Hindlimb muscle (tissue), 1 donor: ENCODE results near the gene SGSM1. TPM values are rescaled to one million over a fixed set of nuclear protein-coding genes. Genes with fewer than 3 reads are reported as not detected.
A peak's percentile ranks its signal among the peaks of the same experiment; 100 is the strongest.

Experiments used
- DNase-seq: peaks from one replicate; pipeline ENCODE4 v3.0.0-alpha.2; 2013
- polyA plus RNA-seq: library from polyadenylated mRNA; unstranded; fragments of 120-200 nt; gene quantifications from one replicate; pipeline ENCODE4 v1.2.1, GENCODE V29; 2013; ENCODE audit not compliant: insufficient read length

The SGSM1 gene
- polyA plus RNA-seq, 1 donor = 0.19 TPM

DNA sequence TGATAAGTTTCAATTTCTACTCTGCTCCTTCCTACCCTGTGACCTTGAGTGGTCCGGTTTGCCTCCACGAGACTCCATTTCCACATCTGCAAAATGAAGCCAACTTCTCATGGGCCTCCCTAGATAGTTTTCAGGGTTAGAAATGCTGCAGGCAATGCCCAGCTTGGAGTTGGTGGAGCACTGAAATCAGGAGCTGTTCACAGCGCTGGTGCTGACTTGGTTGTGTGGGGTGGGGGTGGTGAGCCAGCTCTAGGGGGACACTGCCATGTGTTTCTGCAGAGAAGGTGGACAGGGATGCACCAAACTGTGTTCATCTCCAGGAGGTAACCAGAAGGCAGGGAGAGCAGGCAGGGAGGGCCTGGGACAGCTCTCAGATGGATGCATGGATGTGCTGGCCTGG lies 37.0 kb downstream of the SGSM1 start:
- no peak for DNase-seq

DNA sequence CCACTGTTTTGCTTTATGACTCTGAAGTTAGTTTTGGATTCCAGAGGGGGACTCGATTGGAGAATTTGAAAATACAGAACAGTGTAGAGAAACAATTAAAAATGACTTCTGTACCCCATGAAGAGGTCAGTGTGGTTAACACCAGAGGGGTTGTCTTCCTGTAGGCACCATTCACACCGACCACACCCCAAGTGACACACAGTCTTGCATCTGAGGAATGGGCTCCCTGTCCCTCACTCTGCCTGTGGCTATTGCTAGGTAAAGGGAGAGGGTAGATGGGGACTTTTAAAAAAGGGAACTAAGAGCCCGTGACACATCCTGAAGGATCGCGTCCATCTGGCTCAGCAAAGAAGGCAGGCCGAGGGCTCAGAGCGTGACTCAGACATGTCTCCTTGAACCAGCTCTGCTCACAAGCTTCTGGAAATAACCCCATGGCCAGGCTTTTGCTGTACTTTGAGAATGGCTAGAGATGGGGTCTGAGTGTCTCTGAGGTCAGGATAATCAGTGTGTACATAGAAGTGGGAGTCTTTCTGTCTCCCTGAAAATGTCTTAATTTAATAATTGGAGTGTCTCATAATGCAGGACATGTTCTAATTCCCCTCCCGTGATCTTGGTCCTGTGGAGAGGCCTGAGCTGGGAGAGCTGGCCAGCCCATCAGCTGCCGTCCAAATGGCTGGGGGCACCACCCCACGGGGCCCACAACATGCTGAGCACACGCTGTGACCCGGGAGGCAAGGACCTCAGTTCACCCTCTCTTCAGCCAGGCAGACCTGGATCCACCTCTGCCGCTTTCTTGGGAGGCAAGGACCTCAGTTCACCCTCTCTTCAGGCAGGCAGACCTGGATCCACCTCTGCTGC lies 39.3 kb downstream of the SGSM1 start:
- DNase-seq = no peak

DNA sequence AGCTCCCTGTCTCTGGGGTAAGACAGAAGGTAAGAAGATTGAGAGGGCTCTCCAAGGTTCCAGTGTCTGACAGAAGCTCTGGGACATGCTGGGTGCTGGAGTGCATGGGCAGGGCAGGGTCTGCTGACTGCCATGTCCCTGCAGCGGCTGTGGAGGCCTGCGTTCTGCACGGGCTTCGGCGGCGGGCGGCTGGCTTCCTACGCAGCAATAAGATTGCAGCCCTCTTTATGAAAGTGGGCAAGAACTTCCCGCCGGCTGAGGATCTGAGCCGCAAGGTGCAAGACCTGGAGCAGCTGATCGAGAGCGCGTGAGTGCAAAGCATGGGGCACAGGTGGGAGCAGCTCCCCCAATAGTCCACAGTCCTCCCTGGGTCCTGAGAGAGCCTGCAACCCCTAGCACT lies 41.5 kb downstream of the SGSM1 start:
- no peak for DNase-seq

DNA sequence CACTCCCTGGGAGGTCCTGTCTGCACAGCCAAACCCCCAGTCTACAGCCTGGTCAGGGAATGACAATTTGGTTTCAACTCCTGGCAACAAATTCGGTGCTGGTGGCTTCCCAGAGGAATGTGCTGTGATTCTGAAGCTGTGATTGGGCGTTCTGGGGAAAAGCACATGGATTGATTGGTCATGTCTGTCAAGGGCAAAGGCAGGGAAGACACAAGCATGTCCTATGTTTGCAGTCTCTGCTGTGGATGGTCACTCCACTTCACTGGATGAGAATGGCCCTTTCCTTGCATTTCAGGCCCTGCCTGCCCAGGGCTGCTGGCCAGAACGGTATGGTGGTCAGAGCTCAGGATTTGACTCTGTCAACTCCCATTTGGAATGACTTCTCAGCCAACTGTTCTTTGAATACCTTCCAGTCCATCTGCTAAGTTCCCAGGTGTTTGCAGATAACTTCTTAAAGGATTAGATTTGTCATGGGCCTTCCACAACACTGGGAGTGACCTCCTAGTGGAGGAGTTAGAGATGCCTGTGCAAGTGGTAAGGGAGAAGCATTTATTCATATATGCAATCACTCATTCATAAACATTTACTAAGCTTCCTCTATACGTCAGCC lies 42.7 kb downstream of the SGSM1 start:
- no peak for DNase-seq

DNA sequence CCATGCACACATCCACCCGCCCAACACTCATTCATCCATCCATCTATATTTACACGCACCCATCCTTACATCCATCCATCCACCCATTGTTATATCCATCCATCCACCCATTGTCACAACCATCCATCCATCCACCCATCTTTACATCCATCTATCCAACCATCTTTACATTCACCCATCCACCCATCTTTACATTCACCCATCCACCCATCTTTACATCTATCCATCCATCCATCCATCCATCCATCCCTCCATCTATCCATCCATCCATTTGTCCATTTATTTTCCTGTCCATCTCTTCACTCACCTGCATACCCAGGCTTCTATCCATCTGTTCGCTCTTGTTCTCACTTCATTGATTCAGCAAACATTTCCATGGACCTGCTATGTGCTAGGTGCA lies 49.8 kb downstream of the SGSM1 start:
- no peak for DNase-seq

DNA sequence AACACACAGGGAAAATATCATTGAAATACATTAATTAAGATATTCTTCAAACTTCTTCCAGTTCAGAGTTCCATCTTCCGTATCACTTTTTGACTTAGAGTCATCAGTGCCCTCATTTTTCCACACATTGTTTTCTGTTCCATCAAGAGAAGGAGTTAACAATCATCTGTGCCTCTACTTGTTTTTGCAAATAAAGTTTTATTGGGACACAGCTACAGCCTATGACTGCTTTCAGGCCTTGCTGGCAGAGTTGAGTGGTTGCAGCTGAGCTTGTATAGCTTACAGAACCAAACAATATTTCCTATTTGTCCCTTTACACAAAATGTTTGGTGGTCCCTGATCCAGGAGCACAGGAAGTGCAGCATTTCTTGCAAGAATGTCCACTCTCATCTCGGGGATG lies 51.6 kb downstream of the SGSM1 start:
- no peak for DNase-seq

DNA sequence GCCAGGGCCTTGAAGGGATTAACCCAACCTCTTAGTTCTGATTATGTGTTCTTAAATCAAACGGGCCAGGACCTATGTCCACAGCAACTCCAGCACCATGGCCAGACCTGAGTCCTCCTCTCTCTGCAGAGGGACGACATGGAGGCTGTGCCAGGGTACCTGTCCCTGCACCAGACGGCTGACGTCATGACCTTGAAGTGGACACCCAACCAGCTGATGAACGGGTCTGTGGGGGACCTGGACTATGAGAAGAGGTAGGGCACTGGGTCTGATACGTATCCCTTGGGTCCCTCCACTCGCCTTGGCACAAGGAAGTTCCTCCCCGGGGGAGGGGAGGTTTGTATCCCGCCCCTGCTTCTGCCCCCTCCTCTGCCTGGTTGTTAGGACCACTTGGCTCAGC lies 53.6 kb downstream of the SGSM1 start:
- DNase-seq = no peak

DNA sequence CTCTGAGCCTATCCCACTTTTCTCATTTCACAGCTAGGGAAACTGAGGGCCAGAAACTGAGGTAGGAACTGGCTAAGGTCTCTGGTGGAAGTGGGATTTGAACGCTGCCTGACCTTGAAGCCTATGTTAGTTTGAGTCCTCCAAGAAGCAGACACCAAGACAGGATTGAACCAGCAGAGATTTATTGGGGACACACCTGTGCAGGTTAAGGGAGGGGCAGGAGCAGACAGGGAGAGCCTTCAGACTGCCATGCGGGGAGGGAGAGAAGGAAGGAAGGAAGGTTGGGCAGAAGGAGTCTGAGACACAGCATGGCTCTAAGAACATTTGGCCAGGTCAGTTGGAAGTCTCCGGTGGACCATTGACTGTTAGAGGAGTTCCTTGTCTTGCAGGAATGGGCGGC lies 59.5 kb downstream of the SGSM1 start:
- DNase-seq = no peak

DNA sequence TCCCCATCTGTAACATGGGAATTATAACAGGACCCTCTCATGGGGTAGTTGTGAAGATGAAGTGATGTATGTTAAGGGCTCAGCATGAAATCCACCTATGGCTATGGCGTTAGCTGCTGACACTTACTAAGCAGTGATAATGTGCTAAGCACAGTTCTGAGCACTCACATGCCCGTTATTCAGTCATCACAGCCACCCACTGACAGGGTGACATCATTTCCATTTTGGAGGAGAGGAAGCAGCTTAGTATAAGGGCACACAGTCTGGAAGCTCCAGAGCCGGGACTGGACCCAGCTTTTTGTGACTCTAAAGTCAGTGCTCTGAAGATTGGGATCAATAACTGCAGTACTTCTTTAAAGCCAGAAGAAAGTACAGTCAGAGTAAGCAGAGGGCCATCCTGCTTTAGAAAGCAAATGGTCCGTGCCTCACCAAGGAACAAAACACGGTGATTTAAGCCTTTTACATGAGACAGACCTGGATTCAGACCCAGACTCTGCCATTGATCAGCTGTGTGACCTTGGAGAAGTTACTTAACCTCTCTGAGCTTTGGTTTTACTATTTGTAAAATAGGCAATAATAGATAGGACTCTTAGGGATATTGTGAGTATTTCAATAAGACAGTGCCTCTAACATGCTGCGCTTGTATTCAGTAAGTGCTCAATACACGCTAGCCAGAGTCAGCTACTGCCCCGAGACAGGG lies 61.5 kb downstream of the SGSM1 start:
- DNase-seq = no peak

DNA sequence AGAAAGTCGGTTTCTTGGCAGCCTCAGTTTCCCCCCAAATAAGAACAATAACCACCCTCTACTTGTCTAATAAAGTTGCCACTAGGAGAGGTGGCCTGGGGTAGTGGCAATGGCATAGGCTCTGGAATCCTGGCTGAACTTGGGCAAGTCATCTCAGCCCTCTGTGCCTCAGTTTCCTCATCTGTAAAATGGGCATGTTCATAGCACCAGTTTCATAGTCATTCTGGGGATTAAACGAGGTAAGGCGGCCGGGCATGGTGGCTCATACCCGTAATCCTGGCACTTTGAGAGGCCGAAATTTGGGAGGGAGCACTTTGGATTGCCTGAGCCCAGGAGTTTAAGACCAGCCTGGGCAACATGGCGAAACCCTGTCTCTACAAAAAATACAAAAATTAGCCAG lies 63.0 kb downstream of the SGSM1 start:
- no peak for DNase-seq

DNA sequence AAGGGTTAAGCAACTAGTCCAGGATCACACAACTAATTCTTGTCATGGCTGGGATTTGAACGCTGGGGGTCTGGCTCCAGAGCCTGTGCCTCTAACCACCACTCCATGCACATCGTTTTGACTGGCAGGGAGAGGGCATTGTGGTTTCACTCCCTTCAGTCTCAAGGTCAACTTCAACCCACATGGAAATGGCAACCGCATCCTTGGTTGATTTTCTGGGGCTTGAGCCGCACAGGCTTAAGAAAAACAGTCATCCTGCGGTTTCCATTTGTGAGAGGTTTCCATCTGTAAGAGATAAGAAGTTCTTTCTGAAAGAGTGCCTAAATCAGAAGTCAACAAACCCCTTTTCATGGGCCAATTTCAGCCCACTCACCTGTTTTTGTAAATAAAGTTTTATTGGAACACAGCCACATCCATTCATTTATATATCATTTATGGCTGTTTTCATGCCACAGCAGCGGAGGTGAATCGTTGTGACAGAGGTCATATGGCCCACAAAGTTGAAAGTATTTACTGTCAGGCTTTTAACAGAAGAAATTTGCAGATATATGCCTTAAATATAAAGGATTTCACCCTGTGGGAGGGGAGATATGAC lies 65.7 kb downstream of the SGSM1 start:
- DNase-seq = no peak

DNA sequence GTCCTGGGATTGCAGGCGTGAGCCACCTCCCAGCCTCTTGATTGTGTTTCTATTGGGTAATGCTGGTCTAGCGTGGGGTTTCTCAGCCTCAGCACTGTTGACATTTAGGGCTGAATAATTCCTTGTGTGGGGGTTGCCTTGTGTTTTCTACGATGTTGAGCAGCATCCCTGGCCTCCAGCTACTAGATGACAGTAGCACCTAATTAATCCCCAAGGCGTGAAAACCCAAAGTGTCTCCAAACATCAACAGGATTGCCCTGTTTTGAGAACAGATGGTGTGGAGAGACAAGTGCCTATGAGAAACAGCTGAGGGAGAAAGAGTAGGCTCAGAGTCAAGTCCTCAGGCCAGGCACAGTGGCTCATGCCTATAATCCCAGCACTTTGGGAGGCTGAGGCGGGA lies 67.2 kb downstream of the SGSM1 start:
- DNase-seq = no peak

DNA sequence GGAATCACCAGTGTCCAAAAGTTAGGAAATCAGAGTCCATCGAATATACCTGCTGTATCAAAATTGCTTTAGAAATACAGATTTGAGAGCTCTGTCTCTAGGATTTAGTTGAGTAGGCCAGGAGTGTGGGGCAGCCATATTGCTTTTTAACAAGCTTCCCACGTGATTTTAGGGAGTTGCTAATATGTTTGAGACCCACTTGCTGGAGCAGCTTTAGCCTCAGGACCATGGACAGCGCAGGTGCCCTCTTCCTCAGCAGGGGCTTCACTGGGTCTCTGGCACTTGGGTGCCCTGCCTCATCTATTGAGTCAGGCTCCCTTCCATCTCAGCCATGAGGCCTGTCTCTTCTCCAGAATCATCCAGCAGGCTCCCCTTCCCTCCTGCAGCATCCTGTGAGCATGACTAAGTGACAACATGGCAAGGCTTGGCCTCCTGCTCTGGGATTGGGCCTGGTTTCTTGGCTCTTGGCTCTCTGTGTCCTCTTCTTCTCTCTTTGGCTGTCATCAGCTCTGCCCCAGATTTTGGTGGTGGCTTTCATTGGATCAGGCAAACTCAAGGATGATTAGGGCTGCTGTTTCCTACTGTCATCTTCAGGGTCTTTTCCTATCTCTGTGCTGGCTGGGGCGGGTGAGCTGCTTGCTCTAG lies 70.0 kb downstream of the SGSM1 start:
- peak; percentile 19 for DNase-seq

DNA sequence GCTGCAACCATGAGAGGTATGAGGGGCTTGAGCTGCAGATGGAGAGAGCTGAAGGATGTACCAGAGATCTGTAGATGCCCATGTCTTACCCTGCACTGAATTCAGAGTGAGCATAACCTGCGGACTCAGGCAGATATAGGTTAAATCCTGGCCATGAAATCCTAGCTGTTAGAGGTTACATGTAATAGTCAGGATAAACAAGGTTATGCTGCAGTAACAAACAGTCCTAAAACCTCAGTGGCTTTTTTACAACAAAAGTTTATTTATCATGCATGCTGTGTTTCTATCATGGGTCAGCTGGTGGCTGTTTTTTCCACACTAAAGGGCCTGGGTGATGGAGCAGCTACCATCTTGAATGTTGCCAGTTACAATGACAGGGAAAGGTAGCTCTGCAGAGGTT lies 70.7 kb downstream of the SGSM1 start:
- no peak for DNase-seq

DNA sequence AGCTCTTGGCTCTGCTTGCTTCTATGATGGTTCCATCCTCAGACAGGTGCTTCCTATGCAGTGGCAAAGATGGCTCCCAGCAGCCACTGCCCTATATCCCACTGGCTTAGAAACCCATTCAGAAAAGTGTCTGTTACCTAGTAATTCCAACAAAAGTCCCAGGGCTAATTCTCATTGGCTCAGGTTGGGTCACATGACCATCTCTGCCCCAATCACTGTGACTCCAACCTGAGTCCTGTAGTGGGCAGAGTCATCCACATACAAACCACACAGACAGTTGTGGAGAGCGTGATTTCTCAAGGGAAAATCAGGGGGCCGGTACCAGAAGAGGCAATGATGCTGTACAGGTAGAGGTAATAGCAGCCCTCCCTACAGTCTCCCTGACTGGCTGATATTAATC lies 73.0 kb downstream of the SGSM1 start:
- no peak for DNase-seq

DNA sequence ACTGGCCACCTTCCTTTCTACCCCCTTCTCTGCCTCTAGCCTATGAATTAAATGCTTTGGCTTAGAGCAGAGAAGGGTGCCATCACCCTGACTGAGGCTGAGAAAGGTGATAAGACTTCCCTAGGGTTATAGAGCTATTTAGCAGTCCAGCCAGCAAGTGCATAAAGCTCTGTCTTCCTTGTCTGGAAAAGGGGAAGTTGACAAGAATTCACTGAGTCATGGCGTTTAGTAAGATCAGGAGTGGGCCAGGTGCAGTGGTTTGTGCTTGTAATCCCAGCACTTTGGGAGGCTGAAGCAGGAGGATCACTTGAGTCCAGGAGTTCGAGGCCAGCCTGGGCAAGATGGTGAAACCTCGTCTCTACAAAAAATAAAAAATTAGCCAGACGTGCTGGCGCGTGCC lies 77.4 kb downstream of the SGSM1 start:
- no peak for DNase-seq

DNA sequence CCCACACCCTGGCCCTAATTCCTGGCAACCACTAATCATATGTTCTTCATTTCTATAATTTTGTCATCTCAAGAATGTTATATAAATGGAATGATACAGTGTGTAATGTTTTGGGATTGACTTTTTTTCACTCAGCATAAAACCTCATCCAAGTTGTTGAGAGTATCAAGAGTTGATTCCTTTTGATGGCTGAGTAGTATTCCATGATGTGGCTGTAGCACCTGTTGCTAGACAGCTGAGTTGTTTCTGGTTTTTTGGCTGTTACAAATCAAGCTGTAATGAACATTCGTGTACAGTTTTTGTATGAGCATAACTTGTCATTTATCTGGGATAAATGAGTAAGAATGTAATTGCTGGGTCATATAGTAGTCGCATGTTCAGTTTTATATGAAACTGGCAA lies 81.2 kb downstream of the SGSM1 start:
- no peak for DNase-seq

DNA sequence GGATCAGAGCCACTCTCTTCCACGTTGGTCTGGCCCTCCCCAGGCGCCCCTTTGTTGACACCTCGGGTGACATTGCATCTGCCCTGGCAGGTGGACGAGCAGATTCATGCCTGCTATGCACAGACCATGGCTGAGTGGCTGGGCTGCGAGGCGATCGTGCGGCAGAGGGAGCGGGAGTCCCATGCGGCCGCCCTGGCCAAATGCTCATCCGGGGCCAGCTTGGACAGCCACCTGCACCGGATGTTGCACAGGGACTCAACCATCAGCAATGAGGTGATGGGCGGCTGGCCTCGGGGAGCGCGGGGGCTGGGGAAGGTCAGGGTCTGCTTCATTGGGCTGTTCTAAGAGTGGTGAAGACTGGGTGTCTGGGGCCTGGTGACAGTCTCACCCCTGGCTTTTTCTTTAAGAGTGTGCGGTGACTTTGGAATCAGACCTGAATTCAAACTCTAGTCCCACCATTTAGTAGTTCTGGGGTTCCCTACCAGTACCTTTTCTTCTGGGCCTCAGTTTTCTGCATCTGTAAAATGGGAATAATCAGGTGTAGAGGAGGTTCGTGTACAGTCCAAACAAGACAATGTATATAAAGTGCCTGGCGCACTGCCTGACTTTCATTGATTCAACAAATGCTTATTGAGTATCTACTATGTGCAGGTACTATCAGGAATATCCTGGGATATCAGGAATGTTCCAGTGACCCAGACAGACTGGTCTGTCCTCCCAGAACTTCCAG lies 87.5 kb downstream of the SGSM1 start:
- no peak for DNase-seq

DNA sequence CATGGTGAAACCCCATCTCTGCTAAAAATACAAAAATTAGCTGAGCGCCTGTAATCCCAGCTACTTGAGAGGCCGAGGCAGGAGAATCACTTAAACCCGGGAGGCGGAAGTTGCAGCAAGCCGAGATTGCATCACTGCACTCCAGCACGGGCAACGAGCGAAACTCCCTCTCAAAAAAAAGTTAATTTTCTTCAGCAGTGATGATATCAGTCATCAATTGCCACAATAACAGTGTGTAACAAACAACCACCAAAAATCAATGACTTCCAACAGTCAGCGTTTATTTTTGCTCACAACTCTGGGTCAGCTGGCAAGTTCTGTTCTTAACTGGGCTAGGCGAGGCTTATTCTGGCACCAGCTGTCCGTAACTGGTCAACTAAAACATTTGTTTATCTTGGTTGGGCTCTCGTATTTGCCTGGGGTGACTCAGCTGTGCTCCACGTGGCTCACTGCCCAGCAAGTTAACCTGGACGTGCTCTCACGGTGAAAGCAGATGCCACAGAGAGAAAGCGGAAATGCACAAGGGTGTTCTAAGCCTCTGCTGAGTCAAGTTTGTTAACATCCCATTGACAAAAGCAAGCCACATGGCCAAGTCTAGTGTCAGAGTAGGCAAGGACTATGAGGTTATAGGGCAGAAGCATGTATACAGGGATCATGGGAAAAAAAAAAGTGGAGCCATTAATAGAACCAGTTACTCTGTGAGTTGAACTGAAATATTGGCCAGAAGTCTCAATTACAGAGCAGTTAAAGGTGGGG lies 88.4 kb downstream of the SGSM1 start:
- peak; percentile 54 for DNase-seq

DNA sequence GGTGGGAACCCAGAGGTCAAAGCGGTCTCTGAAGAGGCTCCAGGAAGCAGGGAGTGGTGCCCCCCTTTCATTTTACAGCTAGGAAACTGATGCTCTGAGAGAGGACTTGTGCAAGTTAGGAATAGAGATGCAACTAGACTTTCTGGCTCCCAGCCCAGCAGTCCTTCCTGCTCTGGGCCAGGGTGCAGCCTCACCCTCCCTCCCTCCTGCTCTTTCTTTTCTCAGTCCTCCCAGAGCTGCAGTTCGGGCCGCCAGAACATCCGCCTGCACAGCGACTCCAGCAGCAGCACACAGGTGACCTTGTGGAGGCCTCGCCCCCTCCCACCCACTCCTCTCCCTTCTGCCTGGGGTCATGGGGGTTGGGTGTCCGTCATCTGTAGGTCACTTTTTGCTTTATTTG lies 89.0 kb downstream of the SGSM1 start:
- peak; percentile 77 for DNase-seq

DNA sequence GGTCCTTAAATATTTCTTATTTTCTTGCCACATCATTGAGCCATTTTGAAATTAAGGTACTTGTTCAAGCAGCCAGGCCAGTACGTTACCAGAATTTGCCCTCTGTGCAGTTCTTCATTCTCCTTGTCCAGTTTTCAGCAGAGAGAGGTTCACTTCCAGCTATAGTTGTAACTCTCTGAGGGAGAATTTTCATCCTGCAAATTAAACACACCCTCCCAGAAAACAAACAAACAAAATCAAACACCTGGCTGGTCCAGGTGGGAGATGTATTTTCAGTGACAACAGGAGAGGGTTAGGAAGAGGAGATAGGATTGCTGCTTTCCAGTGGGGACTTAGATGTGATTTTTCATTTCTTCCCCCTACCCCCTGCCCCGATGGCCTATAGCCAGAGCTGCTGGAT lies 95.4 kb downstream of the SGSM1 start:
- DNase-seq = no peak
